CD4-positive, alpha-beta memory T cell (primary cell): ENCODE results near the gene SLC25A29. TPM values are rescaled to one million over a fixed set of nuclear protein-coding genes. Genes with fewer than 3 reads are reported as not detected.

Source experiments
- CTCF ChIA-PET: fragments of 350-600 bp; sonication (Branson Sonifier 250); formaldehyde crosslinking; loops from one replicate; lab custom pipeline; 2021; ENCODE audit warnings: inconsistent platforms; ENCODE audit not compliant: partially characterized antibody; lab: Charles Lee
- POLR2A ChIA-PET: fragments of 350-600 bp; sonication (Branson Sonifier 250); formaldehyde crosslinking; loops from one replicate; lab custom pipeline; 2021; ENCODE audit not compliant: partially characterized antibody; lab: Charles Lee
- DNase-seq, 5 donors: peaks; one replicate each; pipeline versions ENCODE4 v3.0.0 to v3.0.0-alpha.2; 2020 to 2022; ENCODE audit warnings: mixed read lengths in 1 of 5
- H3K27ac ChIP-seq: one replicate; pipeline ENCODE4 v1.7.0; 2013; ENCODE audit warnings: low read depth, low read length
- H3K27me3 ChIP-seq: 2 replicates; pipeline ENCODE4 v1.7.0; 2013; ENCODE audit warnings: mild to moderate bottlenecking, low read length, moderate library complexity; ENCODE audit not compliant: insufficient read depth
- H3K36me3 ChIP-seq: 2 replicates; pipeline ENCODE4 v1.7.0; 2013; ENCODE audit warnings: mild to moderate bottlenecking, low read length, moderate library complexity; ENCODE audit not compliant: insufficient read depth
- H3K4me1 ChIP-seq: 2 replicates; pipeline ENCODE4 v1.7.0; 2013; ENCODE audit warnings: mild to moderate bottlenecking, low read length, moderate library complexity; ENCODE audit not compliant: insufficient read depth
- H3K4me3 ChIP-seq, 2 donors: one replicate each; pipeline ENCODE4 v1.7.0; 2013; ENCODE audit warnings: low read length in 2 of 2, mild to moderate bottlenecking in 1 of 2
- H3K9me3 ChIP-seq, 2 donors: one replicate each; pipeline ENCODE4 v1.7.0; 2013; ENCODE audit warnings: low read length in 2 of 2, control low read depth in 1 of 2; ENCODE audit not compliant: control insufficient read depth in 1 of 2
- H3K27ac Mint-ChIP-seq, 7 donors: one replicate each; pipeline ENCODE4 v1.8.0; 2020 to 2021; ENCODE audit warnings: mixed read lengths in 7 of 7, mild to moderate bottlenecking in 6 of 7, inconsistent platforms in 3 of 7, moderate library complexity in 3 of 7
- H3K27me3 Mint-ChIP-seq, 2 donors: one replicate each; pipeline ENCODE4 v1.8.0; 2020 to 2021; ENCODE audit warnings: mixed read lengths in 2 of 2
- H3K36me3 Mint-ChIP-seq, 2 donors: one replicate each; pipeline ENCODE4 v1.8.0; 2020 to 2021; ENCODE audit warnings: mixed read lengths in 2 of 2, inconsistent platforms in 1 of 2, mild to moderate bottlenecking in 1 of 2
- H3K4me1 Mint-ChIP-seq, 4 donors: one replicate each; pipeline ENCODE4 v1.8.0; 2020 to 2021; ENCODE audit warnings: mixed read lengths in 4 of 4, mild to moderate bottlenecking in 1 of 4
- H3K4me3 Mint-ChIP-seq, 8 donors: one replicate each; pipeline ENCODE4 v1.8.0; 2020 to 2021; ENCODE audit warnings: mixed read lengths in 8 of 8, mild to moderate bottlenecking in 7 of 8, moderate library complexity in 6 of 8, inconsistent platforms in 3 of 8
- H3K9me3 Mint-ChIP-seq, 8 donors: one replicate each; pipeline ENCODE4 v1.8.0; 2020 to 2021; ENCODE audit warnings: mixed read lengths in 8 of 8, mild to moderate bottlenecking in 5 of 8, inconsistent platforms in 3 of 8, moderate library complexity in 1 of 8
- intact Hi-C: fragments of 100-400 bp; cut with micrococcal nuclease; formaldehyde crosslinking; loops from one replicate; pipeline ENCODE4 v1.15.1; 2023
- polyA plus RNA-seq, 2 donors: library from polyadenylated mRNA; unstranded; fragments of 300-500 nt; fragmentation: Illumina TruSeq; gene quantifications; one replicate each; pipeline ENCODE4 v1.2.3, GENCODE V29; 2021
- total RNA-seq, 2 experiments: library from RNA; stranded (reverse); gene quantifications; one replicate each; pipeline ENCODE4 v1.2.3, GENCODE V29; 2021

SLC25A29 gene
- total and polyA plus RNA-seq, 4 experiments from 2014 or later = 0.08 to 8.1 (median 4.7) TPM

- ChIA-PET CTCF (no interaction called here), POLR2A (no interaction called here)
- Mint-ChIP-seq H3K27ac (peak overlapping the region in 3 of 7 donors; percentile 1 to 66 (median 35)), H3K9me3 (no peaks in the 10 kb centered on the region), H3K4me1 (peaks cover 5 to 22% (median 9%) of the 10 kb centered on the region in 4 donors), H3K27me3 (no peaks in the 10 kb centered on the region), H3K36me3 (peaks cover 0 to 2% of the 10 kb centered on the region in 2 donors), H3K4me3 (peak overlapping the region in 7 of 8 donors; percentile 58 to 83 (median 75))
- Histone ChIP-seq H3K27me3 (no peaks in the 10 kb centered on the region), H3K9me3 (no peaks in the 10 kb centered on the region), H3K27ac (no peak overlapping the region), H3K36me3 (no peaks in the 10 kb centered on the region), H3K4me3 (no peak overlapping the region), H3K4me1 (peaks cover 10% of the 10 kb centered on the region)
- DNase-seq = peak in 1 of 5 donors; percentile 31
- intact Hi-C loops = loop anchor here (2.0 kb wide), 1 partner anchor 23 kb away; no protein-coding TSS in a partner anchor
These were observed 1.7 kb upstream of the SLC25A29 start for GRCh38 chr14:100307766-100308426.

- Mint-ChIP-seq H3K36me3 (peaks cover 0 to 2% of the 10 kb centered on the region in 2 donors), H3K27me3 (no peaks in the 10 kb centered on the region), H3K4me1 (peaks cover 5 to 15% (median 9%) of the 10 kb centered on the region in 4 donors), H3K27ac (peak overlapping the region in 2 of 7 donors; percentile 12 to 29), H3K4me3 (peak overlapping the region; percentile 67 to 83 (median 78)), H3K9me3 (no peaks in the 10 kb centered on the region)
- ChIA-PET CTCF (no interaction called here), POLR2A (no interaction called here)
- intact Hi-C loops = loop anchor here (1.0 to 2.0 kb wide), 2 partner anchors 22 to 69 kb away; partner anchors contain the start of gene WDR25
- no peaks in the 10 kb centered on the region for H3K36me3 ChIP-seq
- peak in 1 of 5 donors; percentile 34 for DNase-seq
- H3K27ac ChIP-seq = peak overlapping the region; percentile 28
- H3K27me3 ChIP-seq = no peaks in the 10 kb centered on the region
- H3K4me1 ChIP-seq = peaks cover 10% of the 10 kb centered on the region
- H3K9me3 ChIP-seq = no peaks in the 10 kb centered on the region
- H3K4me3 ChIP-seq = peak overlapping the region in 1 of 2 donors; percentile 60
These were observed 938 bp upstream of the SLC25A29 start for GRCh38 chr14:100306998-100307765.

- Histone ChIP-seq H3K4me3 (peak overlapping the region; percentile 42 to 60), H3K27me3 (no peaks in the 10 kb centered on the region), H3K36me3 (no peaks in the 10 kb centered on the region), H3K4me1 (peaks cover 10% of the 10 kb centered on the region), H3K9me3 (no peaks in the 10 kb centered on the region), H3K27ac (peak overlapping the region; percentile 46)
- Mint-ChIP-seq H3K36me3 (peaks cover 0 to 2% of the 10 kb centered on the region in 2 donors), H3K4me3 (peak overlapping the region; percentile 79 to 90 (median 84)), H3K27ac (peak overlapping the region in 4 of 7 donors; percentile 60 to 93 (median 75)), H3K4me1 (peaks cover 5 to 13% (median 9%) of the 10 kb centered on the region in 4 donors), H3K27me3 (no peaks in the 10 kb centered on the region), H3K9me3 (no peaks in the 10 kb centered on the region)
- ChIA-PET POLR2A (no interaction called here), CTCF (interaction anchor here (0.9 kb wide), 1 partner anchor 81 kb away, joined by 3 read pairs; no protein-coding TSS in a partner anchor)
- DNase-seq = peak in 4 of 5 donors; percentile 14 to 53 (median 28)
- intact Hi-C loops = loop anchor here (1.0 to 2.0 kb wide), 2 partner anchors 21 to 71 kb away; partner anchors contain the start of gene WDR25
These were observed 732 bp downstream of the SLC25A29 start for GRCh38 chr14:100305324-100306100.

GRCh38 chr14:100304825-100305323 lies 1.4 kb downstream of the SLC25A29 start:
- Mint-ChIP-seq H3K27ac (peak overlapping the region in 6 of 7 donors; percentile 35 to 93 (median 67)), H3K4me3 (peak overlapping the region; percentile 79 to 90 (median 84)), H3K9me3 (no peaks in the 10 kb centered on the region), H3K36me3 (peaks cover 0 to 2% of the 10 kb centered on the region in 2 donors), H3K27me3 (no peaks in the 10 kb centered on the region), H3K4me1 (peaks cover 5 to 13% (median 9%) of the 10 kb centered on the region in 4 donors)
- Histone ChIP-seq H3K27ac (no peak overlapping the region), H3K36me3 (no peaks in the 10 kb centered on the region), H3K4me1 (peaks cover 10% of the 10 kb centered on the region), H3K9me3 (no peaks in the 10 kb centered on the region), H3K27me3 (no peaks in the 10 kb centered on the region), H3K4me3 (peak overlapping the region; percentile 42 to 60)
- ChIA-PET POLR2A (no interaction called here), CTCF (interaction anchor here (0.9 kb wide), 1 partner anchor 82 kb away, joined by 3 read pairs; no protein-coding TSS in a partner anchor)
- intact Hi-C loops = no loop called here
- DNase-seq = peak in 1 of 5 donors; percentile 38

GRCh38 chr14:100303925-100304324 lies 2.3 kb downstream of the SLC25A29 start:
- Histone ChIP-seq H3K4me1 (peaks cover 10% of the 10 kb centered on the region), H3K4me3 (no peak overlapping the region), H3K9me3 (no peaks in the 10 kb centered on the region), H3K27ac (no peak overlapping the region), H3K36me3 (no peaks in the 10 kb centered on the region), H3K27me3 (no peaks in the 10 kb centered on the region)
- DNase-seq = no peak
- intact Hi-C loops = no loop called here
- ChIA-PET POLR2A (no interaction called here), CTCF (no interaction called here)
- Mint-ChIP-seq H3K9me3 (no peaks in the 10 kb centered on the region), H3K27ac (no peak overlapping the region), H3K4me3 (no peak overlapping the region), H3K36me3 (peaks cover 0 to 2% of the 10 kb centered on the region in 2 donors), H3K4me1 (peaks cover 5 to 13% (median 9%) of the 10 kb centered on the region in 4 donors), H3K27me3 (no peaks in the 10 kb centered on the region)

- no peak overlapping the region for H3K4me3 Mint-ChIP-seq
- H3K4me1 Mint-ChIP-seq = peaks cover 5 to 13% (median 9%) of the 10 kb centered on the region in 4 donors
- no peaks in the 10 kb centered on the region for H3K36me3 ChIP-seq
- POLR2A ChIA-PET = no interaction called here
- peaks cover 0 to 2% of the 10 kb centered on the region in 2 donors for H3K36me3 Mint-ChIP-seq
- no peak overlapping the region for H3K27ac ChIP-seq
- H3K27me3 Mint-ChIP-seq = no peaks in the 10 kb centered on the region
- no peaks in the 10 kb centered on the region for H3K27me3 ChIP-seq
- peaks cover 10% of the 10 kb centered on the region for H3K4me1 ChIP-seq
- intact Hi-C loops = no loop called here
- H3K4me3 ChIP-seq = no peak overlapping the region
- no peaks in the 10 kb centered on the region for H3K9me3 Mint-ChIP-seq
- no peaks in the 10 kb centered on the region for H3K9me3 ChIP-seq
- H3K27ac Mint-ChIP-seq = peak overlapping the region in 1 of 7 donors; percentile 19
- CTCF ChIA-PET = interaction anchor here (0.7 kb wide), 1 partner anchor 100 kb away, joined by 3 read pairs; no protein-coding TSS in a partner anchor
- no peak for DNase-seq
These were observed 3.1 kb downstream of the SLC25A29 start for GRCh38 chr14:100303179-100303578.
